HepG2 (cell line): ENCODE measurements around the gene PC.

Experiments used
- CBX5 ChIP-seq: sonication (generic); formaldehyde crosslinking; IDR thresholded peaks from 2 replicates; pipeline ENCODE4 v1.4.0; 2020; ENCODE audit warnings: missing genetic modification reagents, borderline replicate concordance
- FOXA1 ChIP-seq, 2 experiments: fragments of 450-650 bp in 1 of 2; sonication (generic) in 1 of 2; formaldehyde crosslinking in 1 of 2; IDR thresholded peaks; 2 replicates each; pipeline versions ENCODE4 v1.4.0 to v1.6.1; 2016 to 2020; ENCODE audit warnings: missing genetic modification reagents in 1 of 2
- POLR2A ChIP-seq, 2 experiments: IDR thresholded peaks; 2 replicates each; pipeline ENCODE4 v1.6.1; 2011; ENCODE audit warnings: low read depth in 2 of 2, low read length in 2 of 2, mild to moderate bottlenecking in 1 of 2, moderate library complexity in 1 of 2; ENCODE audit not compliant: insufficient read depth in 1 of 2
- ZBTB7B ChIP-seq: sonication (generic); formaldehyde crosslinking; IDR thresholded peaks from 2 replicates; pipeline ENCODE4 v1.4.0; 2020; ENCODE audit warnings: missing genetic modification reagents
- ZNF589 ChIP-seq: sonication (generic); formaldehyde crosslinking; conservative IDR thresholded peaks from 2 replicates; pipeline ENCODE4 v1.8.0; 2022; ENCODE audit warnings: mild to moderate bottlenecking, moderate library complexity, missing genetic modification reagents
- ZNF839 ChIP-seq: sonication (generic); formaldehyde crosslinking; IDR thresholded peaks from 2 replicates; pipeline ENCODE4 v1.4.0; 2020; ENCODE audit warnings: missing genetic modification reagents, mild to moderate bottlenecking, borderline replicate concordance

- TF ChIP-seq ZNF589 (no peak), POLR2A (IDR thresholded peaks at IDR 0.05; ENCODE audit: insufficient read depth in 1 of 2, low read depth in 2 of 2, low read length in 2 of 2) (peak; percentile 22 to 39; a peak in 1 of 4 replicates), CBX5 (no peak), ZBTB7B (CRISPR knock-in tag) (no peak), ZNF839 (CRISPR knock-in tag) (no peak), FOXA1 (IDR thresholded peaks at IDR 0.05) (no peak), FOXA1 (CRISPR knock-in tag; IDR thresholded peaks at IDR 0.05) (no peak)
Measured at GRCh38 chr11:66845143-66845875, 112.9 kb downstream of the PC start.
